Stimulated activated CD4-positive, alpha-beta T cell treated with anti-CD3 and anti-CD28 coated beads, TNF-alpha, amount 100 ng/mL, for 4 hours (primary cell): ENCODE results near the gene ZNF865.

ENCODE experiments used
- DNase-seq, 3 experiments: peaks; one replicate each; pipeline ENCODE4 v3.0.0-alpha.2; 2020; ENCODE audit warnings: low read depth in 3 of 3

ZNF865 gene

DNA sequence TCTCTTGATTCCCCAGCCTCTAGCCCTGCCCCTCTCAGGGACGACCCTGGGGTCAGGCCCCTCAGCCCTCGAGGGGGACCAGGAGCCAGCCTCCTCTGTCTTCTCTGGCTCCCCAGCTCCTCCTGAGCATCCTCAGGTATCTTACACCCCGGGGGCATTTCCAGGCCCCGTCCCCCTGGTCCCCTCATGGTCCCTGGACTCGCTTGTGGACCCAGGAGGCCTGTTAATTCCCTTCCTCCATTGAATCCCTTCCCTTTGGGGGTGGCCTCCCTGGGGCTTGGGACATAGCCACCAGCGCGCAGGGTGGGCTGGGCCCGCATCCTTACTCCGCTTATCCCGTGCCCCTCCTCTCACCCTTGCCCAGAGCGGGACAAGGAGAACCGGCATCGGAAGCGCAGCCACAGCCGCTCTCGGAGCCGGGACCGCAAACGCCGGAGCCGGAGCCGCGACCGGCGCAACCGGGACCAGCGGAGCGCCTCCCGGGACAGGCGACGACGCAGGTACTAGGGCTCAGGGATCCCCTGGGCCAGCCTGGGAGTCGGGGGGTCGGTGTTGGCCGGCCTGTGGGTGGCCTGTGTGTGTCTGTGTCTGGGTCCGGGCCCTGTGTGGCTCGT lies 53.5 kb downstream of the ZNF865 start:
- DNase-seq: no peak

DNA sequence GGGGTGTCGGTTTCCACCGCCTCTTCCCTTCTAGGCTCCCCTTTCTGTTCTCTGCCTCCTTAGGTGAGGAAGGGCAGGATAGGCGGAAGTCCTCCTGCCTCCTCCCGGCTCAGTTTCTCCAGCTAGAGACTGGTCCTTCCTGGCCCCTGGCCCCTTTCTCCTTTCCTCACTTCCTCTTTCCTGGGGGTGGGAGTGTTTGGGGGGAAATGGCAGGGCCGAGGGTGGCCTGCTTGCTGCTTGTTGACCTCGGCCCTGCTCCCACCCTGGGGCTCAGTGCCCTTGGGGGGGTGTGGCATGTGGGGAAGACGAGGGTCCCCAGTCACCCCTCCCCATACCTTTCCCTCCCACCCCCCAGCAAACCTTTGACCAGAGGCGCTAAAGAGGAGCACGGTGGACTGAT lies 54.4 kb downstream of the ZNF865 start:
- no peak for DNase-seq

DNA sequence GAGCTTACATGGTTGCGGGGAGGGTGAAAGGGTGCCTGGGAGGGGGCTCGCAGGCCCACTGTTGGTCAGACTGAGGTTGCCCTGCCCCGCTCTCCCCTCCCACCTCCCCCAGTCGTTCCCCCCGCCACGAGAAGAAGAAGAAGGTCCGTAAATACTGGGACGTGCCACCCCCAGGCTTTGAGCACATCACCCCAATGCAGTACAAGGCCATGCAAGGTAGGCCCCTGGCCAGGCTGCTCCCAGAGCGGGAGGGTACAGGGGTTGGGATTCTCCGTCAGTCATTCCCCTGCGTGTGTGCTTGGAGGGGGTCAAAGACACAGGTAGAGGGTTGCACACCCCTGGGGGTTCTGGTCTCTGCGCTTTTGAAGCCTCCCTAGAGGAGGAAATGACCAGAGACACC lies 55.0 kb downstream of the ZNF865 start:
- no peak for DNase-seq

DNA sequence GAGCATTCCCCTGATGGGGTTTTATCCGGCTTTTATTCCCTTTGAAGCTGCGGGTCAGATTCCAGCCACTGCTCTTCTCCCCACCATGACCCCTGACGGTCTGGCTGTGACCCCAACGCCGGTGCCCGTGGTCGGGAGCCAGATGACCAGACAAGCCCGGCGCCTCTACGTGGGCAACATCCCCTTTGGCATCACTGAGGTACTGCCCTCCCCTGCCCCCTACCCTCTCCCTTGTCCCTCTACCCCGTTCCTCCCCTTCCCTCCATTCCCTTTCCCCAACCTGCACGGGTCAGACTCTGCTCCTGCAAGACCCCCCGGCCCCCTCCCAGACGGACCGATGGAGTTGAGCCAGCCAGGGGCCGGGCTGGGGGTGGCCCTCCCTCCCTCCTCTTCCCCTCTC lies 55.5 kb downstream of the ZNF865 start:
- DNase-seq: no peak

DNA sequence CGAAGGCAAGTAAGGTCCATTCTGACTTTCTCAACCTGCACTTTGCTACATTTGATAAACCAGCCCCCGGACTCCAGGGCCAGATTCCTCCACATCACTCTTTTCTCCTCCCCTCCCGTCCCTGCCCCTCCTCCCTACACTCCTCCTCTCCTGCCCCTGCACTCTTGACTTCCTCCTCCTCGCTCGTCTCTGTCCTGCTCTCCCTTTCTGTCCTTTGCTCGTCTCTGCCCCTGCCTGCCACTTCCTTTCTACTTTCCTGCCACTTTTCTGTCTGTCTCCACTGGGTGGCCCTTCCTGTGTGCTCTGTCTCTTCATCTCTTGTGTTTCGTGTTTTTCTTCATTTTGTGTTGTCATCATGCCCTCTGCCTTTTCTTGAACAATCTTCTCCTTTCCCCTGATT lies 56.4 kb downstream of the ZNF865 start:
- DNase-seq: no peak

DNA sequence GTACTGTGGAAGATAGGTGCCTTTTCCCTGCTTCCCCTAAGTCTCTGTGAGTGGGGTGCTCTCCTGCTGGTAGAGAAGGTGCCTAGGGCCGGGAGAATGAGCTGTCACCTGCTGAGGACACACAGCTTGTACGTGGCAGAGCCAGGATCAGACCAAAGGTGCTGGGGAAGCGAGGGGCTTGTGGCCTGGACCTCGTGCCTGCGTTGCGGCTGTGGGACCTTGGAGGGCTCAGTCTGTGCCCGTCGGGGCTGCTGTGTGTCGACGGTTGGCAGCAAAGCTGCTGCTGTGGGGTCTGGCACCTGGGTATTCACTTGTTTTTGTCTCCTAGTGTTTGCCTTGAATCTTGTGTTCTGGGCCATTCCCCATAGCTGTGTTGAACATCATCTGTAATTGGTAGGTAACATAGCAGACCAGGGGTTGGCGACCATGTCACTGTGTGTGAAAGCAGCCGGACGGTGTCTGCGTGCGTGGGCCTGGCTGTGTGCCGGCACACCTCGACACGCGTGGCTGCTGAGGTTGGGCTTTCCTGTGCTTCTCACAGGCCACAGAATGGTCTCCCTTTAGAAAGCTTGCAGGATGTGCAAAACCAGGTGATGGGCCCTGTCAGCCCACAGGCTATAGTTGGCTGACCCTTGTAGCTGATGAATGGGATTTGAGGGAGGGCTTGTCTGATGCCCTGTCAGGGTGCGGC lies 58.5 kb downstream of the ZNF865 start:
- DNase-seq: no peak

DNA sequence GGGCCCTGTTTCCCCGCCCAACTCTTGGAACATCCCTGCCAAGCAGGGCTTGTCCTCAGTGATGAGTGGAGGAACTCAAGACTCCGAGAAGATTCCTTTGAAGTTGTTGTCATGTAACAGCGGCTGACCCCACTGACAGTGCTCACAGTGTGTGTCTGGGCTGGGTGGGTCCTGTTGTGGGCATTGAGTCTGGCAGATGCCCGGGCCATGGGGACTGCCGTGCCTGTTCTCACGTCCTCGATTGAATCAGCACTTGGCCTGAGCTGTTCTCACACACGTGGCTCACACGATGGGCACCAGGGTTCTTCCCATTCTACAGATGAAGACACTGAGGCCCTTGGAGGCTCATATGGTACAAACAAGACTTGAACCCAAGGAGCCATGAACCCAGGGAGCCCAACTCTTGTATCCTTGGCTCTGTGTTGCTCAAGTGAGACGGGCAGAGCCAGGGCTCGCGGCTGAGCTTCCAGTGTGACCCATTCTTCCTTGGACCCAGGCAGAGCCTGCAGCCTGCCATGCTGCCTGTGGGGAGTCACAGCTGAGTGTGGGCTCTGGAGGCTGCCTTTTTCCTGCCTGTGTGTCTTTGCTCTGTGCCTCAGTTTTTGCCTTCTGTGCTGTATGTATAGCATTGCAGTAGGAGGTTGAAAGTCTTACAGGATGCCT lies 61.0 kb downstream of the ZNF865 start:
- no peak for DNase-seq
